Liver (tissue), 9 donors: ENCODE measurements around the gene SLC8A2. TPM values are rescaled to one million over a fixed set of nuclear protein-coding genes. Genes with fewer than 3 reads are reported as not detected.

ENCODE experiments used
- DNase-seq: peaks from one replicate; pipeline ENCODE4 v3.0.0-alpha.2; 2017; ENCODE audit warnings: low spot score
- H3K27ac ChIP-seq, 2 donors: one replicate each; pipeline ENCODE4 v1.7.0; 2013; ENCODE audit warnings: inconsistent platforms in 2 of 2, low read length in 2 of 2, control low read depth in 1 of 2, low read depth in 1 of 2, mild to moderate bottlenecking in 1 of 2
- H3K27me3 ChIP-seq, 4 donors: one replicate each; pipeline versions ENCODE4 v1.6.1 to v1.7.0; 2013; ENCODE audit warnings: low read length in 3 of 4, inconsistent platforms in 1 of 4, mild to moderate bottlenecking in 1 of 4, moderate library complexity in 1 of 4; ENCODE audit not compliant: control insufficient read depth in 4 of 4, insufficient read depth in 4 of 4
- H3K36me3 ChIP-seq, 4 donors: one replicate each; pipeline versions ENCODE4 v1.6.1 to v1.7.0; 2013; ENCODE audit warnings: low read length in 3 of 4, mild to moderate bottlenecking in 3 of 4, low read depth in 1 of 4, moderate library complexity in 1 of 4; ENCODE audit not compliant: control insufficient read depth in 4 of 4, insufficient read depth in 3 of 4
- H3K4me1 ChIP-seq, 4 donors: one replicate each; pipeline versions ENCODE4 v1.6.1 to v1.7.0; 2013; ENCODE audit warnings: low read length in 3 of 4, mild to moderate bottlenecking in 3 of 4, moderate library complexity in 1 of 4; ENCODE audit not compliant: control insufficient read depth in 4 of 4, insufficient read depth in 4 of 4
- H3K4me3 ChIP-seq, 3 donors: one replicate each; pipeline versions ENCODE4 v1.6.1 to v1.7.0; 2013; ENCODE audit warnings: low read length in 3 of 3, control low read depth in 1 of 3, low read depth in 1 of 3, mild to moderate bottlenecking in 1 of 3
- H3K9ac ChIP-seq, 2 donors: one replicate each; pipeline ENCODE4 v1.7.0; 2013; ENCODE audit warnings: low read length in 2 of 2, mild to moderate bottlenecking in 2 of 2, moderate library complexity in 2 of 2, control low read depth in 1 of 2, low read depth in 1 of 2
- H3K9me3 ChIP-seq, 4 donors: one replicate each; pipeline versions ENCODE4 v1.6.1 to v1.7.0; 2013; ENCODE audit warnings: low read length in 3 of 4; ENCODE audit not compliant: control insufficient read depth in 4 of 4
- ATF3 ChIP-seq: IDR thresholded peaks from 2 replicates; pipeline ENCODE4 v1.6.1; 2016; ENCODE audit warnings: antibody characterized with exemption
- CTCF ChIP-seq: fragments of 150-350 bp; IDR thresholded peaks from 2 replicates; pipeline ENCODE4 v1.5.1; 2017; ENCODE audit warnings: improper control_type of control experiment, low read depth, low read length; ENCODE audit not compliant: missing input control
- EGR1 ChIP-seq, 2 donors: IDR thresholded peaks; 2 replicates each; pipeline ENCODE4 v1.6.1; 2016 to 2018; ENCODE audit warnings: antibody characterized with exemption in 2 of 2, low read depth in 2 of 2
- FOXA1 ChIP-seq: IDR thresholded peaks from 2 replicates; pipeline ENCODE4 v1.6.1; 2016; ENCODE audit warnings: antibody characterized with exemption
- FOXA2 ChIP-seq: IDR thresholded peaks from 2 replicates; pipeline ENCODE4 v1.6.1; 2016; ENCODE audit warnings: antibody characterized with exemption
- HNF4A ChIP-seq, 2 donors: conservative IDR thresholded peaks; 2 replicates each; pipeline ENCODE4 v1.6.1; 2016; ENCODE audit warnings: antibody characterized with exemption in 2 of 2, mild to moderate bottlenecking in 2 of 2
- HNF4G ChIP-seq: IDR thresholded peaks from 2 replicates; pipeline ENCODE4 v1.6.1; 2016; ENCODE audit warnings: antibody characterized with exemption
- JUND ChIP-seq, 2 donors: IDR thresholded peaks; 2 replicates each; pipeline ENCODE4 v1.6.1; 2016; ENCODE audit warnings: antibody characterized with exemption in 2 of 2
- MAX ChIP-seq: IDR thresholded peaks from 2 replicates; pipeline ENCODE4 v1.6.1; 2016; ENCODE audit warnings: antibody characterized with exemption
- NR2F2 ChIP-seq: IDR thresholded peaks from 2 replicates; pipeline ENCODE4 v1.6.1; 2016; ENCODE audit warnings: antibody characterized with exemption
- REST ChIP-seq: IDR thresholded peaks from 2 replicates; pipeline ENCODE4 v1.6.1; 2016; ENCODE audit warnings: antibody characterized with exemption, mild to moderate bottlenecking
- RXRA ChIP-seq, 2 donors: IDR thresholded peaks; 2 replicates each; pipeline ENCODE4 v1.6.1; 2017 to 2018; ENCODE audit warnings: antibody characterized with exemption in 2 of 2, mild to moderate bottlenecking in 1 of 2
- SP1 ChIP-seq: IDR thresholded peaks from 2 replicates; pipeline ENCODE4 v1.6.1; 2018; ENCODE audit warnings: antibody characterized with exemption, mild to moderate bottlenecking
- TAF1 ChIP-seq: conservative IDR thresholded peaks from 2 replicates; pipeline ENCODE4 v1.6.1; 2016; ENCODE audit warnings: antibody characterized with exemption, mild to moderate bottlenecking
- YY1 ChIP-seq: IDR thresholded peaks from 2 replicates; pipeline ENCODE4 v1.6.1; 2016; ENCODE audit warnings: antibody characterized with exemption, mild to moderate bottlenecking
- whole genome bisulfite sequencing: extraction: QIAGEN DNeasy Blood & Tissue Kit; methylation state at CpG from one replicate; pipeline ENCODE4 v1.1.7; 2013; 5-methylcytosine and 5-hydroxymethylcytosine counted together
- polyA plus RNA-seq, 2 donors: library from polyadenylated mRNA; stranded (reverse) in 1 of 2; unstranded in 1 of 2; fragments of 200-250 nt in 1 of 2; fragments of >200 nt in 1 of 2; fragmentation: Nextera tagmentation in 1 of 2; extraction: Ambion mirVana in 1 of 2; gene quantifications; one replicate each; pipeline versions ENCODE4 v1.2.1 to v1.2.3, GENCODE V29; 2013 to 2015
- total RNA-seq, 2 donors: library from RNA; depleted of rRNA; stranded (reverse); fragments of >200 nt; gene quantifications; one replicate each; pipeline ENCODE4 v1.2.3, GENCODE V29; 2014
- donor health status: healthy.
- donor health status: healthy.
- donor health status: healthy.
- donor health status: healthy.
- donor health status: healthy.

SLC8A2 gene
- total and polyA plus RNA-seq, 4 donors = 0.01 to 0.25 TPM; not detected in 2

GRCh38 chr19:47469719-47470118 lies 2.0 kb downstream of the SLC8A2 start (continued):
- TF ChIP-seq REST (no peak), JUND (IDR thresholded peaks at IDR 0.05) (no peak)

GRCh38 chr19:47469363-47469700 lies 2.4 kb downstream of the SLC8A2 start:
- Histone ChIP-seq H3K4me3 (no peak overlapping the region), H3K27me3 (peaks cover 0 to 14% (median 3%) of the 10 kb centered on the region in 4 donors), H3K9me3 (no peaks in the 10 kb centered on the region), H3K4me1 (peaks cover 0 to 4% (median 0%) of the 10 kb centered on the region in 4 donors), H3K27ac (no peak overlapping the region), H3K9ac (no peak overlapping the region), H3K36me3 (no peaks in the 10 kb centered on the region)
- 13% methylated on average over 6 of the region's 6 CpGs for WGBS
- TF ChIP-seq RXRA (IDR thresholded peaks at IDR 0.05) = no peak
- no peak for TF ChIP-seq CTCF
- TF ChIP-seq EGR1 (IDR thresholded peaks at IDR 0.05; ENCODE audit: low read depth in 2 of 2) = no peak
- no peak for TF ChIP-seq SP1
- TF ChIP-seq MAX = no peak
- no peak for TF ChIP-seq TAF1
- no peak for TF ChIP-seq ATF3
- TF ChIP-seq NR2F2 = no peak
- no peak for TF ChIP-seq FOXA2
- no peak for TF ChIP-seq HNF4A (conservative IDR thresholded peaks at IDR 0.05)
- TF ChIP-seq YY1 = no peak
- DNase-seq = no peak

- Histone ChIP-seq H3K4me3 (no peak overlapping the region), H3K9ac (no peak overlapping the region), H3K36me3 (no peaks in the 10 kb centered on the region), H3K27ac (no peak overlapping the region), H3K27me3 (peaks cover 0 to 14% (median 3%) of the 10 kb centered on the region in 4 donors), H3K4me1 (peaks cover 0 to 4% (median 0%) of the 10 kb centered on the region in 4 donors), H3K9me3 (no peaks in the 10 kb centered on the region)
- TF ChIP-seq EGR1 (IDR thresholded peaks at IDR 0.05; ENCODE audit: low read depth in 2 of 2) (no peak), NR2F2 (no peak), YY1 (no peak), FOXA1 (no peak), MAX (no peak), HNF4G (no peak)
- no peak for DNase-seq
- 45% methylated on average over 9 of the region's 9 CpGs for WGBS
Measured at GRCh38 chr19:47467914-47468313, 3.8 kb downstream of the SLC8A2 start.
